MV-4-11 (cell line): Measurements from ENCODE around the gene RUNDC1.

Experiments
- DNase-seq: peaks from one replicate; lab custom pipeline; 2025; lab: John Stamatoyannopoulos, UW

Gene RUNDC1

DNA sequence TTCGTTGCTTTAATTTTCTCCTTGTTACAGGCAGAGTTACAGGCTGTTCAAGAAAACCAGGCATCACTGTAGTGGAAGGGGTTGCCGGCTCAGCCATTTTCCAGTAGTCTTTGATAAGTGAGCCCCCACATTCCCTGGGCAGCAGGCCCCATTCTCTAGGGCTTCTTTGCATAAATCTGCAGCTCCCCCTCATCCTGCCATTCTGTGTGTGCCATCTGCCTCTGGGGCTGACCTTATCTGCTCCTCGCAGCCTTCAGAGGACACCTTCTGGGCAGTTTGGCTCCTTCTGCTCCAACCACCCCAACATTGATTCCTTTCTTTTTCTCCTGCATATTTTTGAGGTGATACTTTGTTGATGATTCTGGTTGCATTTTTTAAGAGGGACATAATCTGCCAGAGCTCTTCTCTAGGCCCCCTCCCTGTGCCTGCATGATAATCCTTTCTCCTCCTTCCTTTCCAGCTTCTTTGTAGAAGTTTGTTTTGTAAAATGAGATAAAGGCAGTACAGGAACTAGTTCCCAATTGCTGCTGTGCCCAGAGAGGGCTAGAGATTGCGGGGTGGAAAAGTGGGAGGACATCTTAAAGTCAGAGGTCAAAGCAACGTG lies 61.8 kb downstream of the RUNDC1 start:
- no peak for DNase-seq
